H9 (cell line): ENCODE measurements around the gene ELAVL4. TPM values are rescaled to one million over a fixed set of nuclear protein-coding genes. Genes with fewer than 3 reads are reported as not detected.

ENCODE experiments used
- DNase-seq: peaks from one replicate; pipeline ENCODE4 v3.0.0-alpha.2; 2017
- H2AFZ ChIP-seq: one replicate; pipeline ENCODE4 v1.6.1; 2013; ENCODE audit warnings: mild to moderate bottlenecking, low read length, control low read depth, moderate library complexity
- H2AK5ac ChIP-seq: 2 replicates; pipeline ENCODE4 v1.6.1; 2013; ENCODE audit warnings: low read length, control low read depth, mixed read lengths; ENCODE audit not compliant: insufficient read length
- H2BK120ac ChIP-seq: one replicate; pipeline ENCODE4 v1.6.1; 2013; ENCODE audit warnings: low read depth, mild to moderate bottlenecking, low read length, control low read depth, inconsistent platforms; ENCODE audit not compliant: poor library complexity, severe bottlenecking
- H2BK12ac ChIP-seq: 2 replicates; pipeline ENCODE4 v1.6.1; 2013; ENCODE audit warnings: low read length, control low read depth, mixed read lengths, low read depth; ENCODE audit not compliant: insufficient read length
- H2BK15ac ChIP-seq: 2 replicates; pipeline ENCODE4 v1.6.1; 2013; ENCODE audit warnings: low read depth, low read length, control low read depth
- H2BK20ac ChIP-seq: one replicate; pipeline ENCODE4 v1.6.1; 2013; ENCODE audit warnings: low read depth, mild to moderate bottlenecking, low read length, control low read depth, inconsistent platforms; ENCODE audit not compliant: poor library complexity, severe bottlenecking
- H2BK5ac ChIP-seq: 2 replicates; pipeline ENCODE4 v1.6.1; 2013; ENCODE audit warnings: low read length, control low read depth, mixed read lengths; ENCODE audit not compliant: insufficient read length
- H3K14ac ChIP-seq: 2 replicates; pipeline ENCODE4 v1.6.1; 2013; ENCODE audit warnings: low read length, control low read depth; ENCODE audit not compliant: insufficient read depth
- H3K18ac ChIP-seq: 2 replicates; pipeline ENCODE4 v1.6.1; 2013; ENCODE audit warnings: low read depth, mild to moderate bottlenecking, mixed read lengths, low read length, control low read depth; ENCODE audit not compliant: insufficient read length
- H3K23ac ChIP-seq: 2 replicates; pipeline ENCODE4 v1.6.1; 2013; ENCODE audit warnings: low read length, control low read depth, mixed read lengths, low read depth; ENCODE audit not compliant: insufficient read length
- H3K23me2 ChIP-seq: 2 replicates; pipeline ENCODE4 v1.6.1; 2013; ENCODE audit warnings: low read depth, mild to moderate bottlenecking, mixed read lengths, low read length, control low read depth; ENCODE audit not compliant: insufficient read length, poor library complexity, severe bottlenecking
- H3K27ac ChIP-seq: 2 replicates; pipeline ENCODE4 v1.5.1; 2013; ENCODE audit warnings: low read length, control low read depth, mixed read lengths, low read depth; ENCODE audit not compliant: insufficient read length
- H3K27me3 ChIP-seq: 2 replicates; pipeline ENCODE4 v1.6.1; 2013; ENCODE audit warnings: low read length, control low read depth, inconsistent platforms; ENCODE audit not compliant: insufficient read depth
- H3K4ac ChIP-seq: 2 replicates; pipeline ENCODE4 v1.6.1; 2013; ENCODE audit warnings: low read depth, mild to moderate bottlenecking, control low read depth, inconsistent platforms, low read length, moderate library complexity
- H3K4me1 ChIP-seq: 2 replicates; pipeline ENCODE4 v1.6.1; 2013; ENCODE audit warnings: low read length, control low read depth, inconsistent platforms; ENCODE audit not compliant: insufficient read depth
- H3K4me2 ChIP-seq: 2 replicates; pipeline ENCODE4 v1.6.1; 2013; ENCODE audit warnings: low read length, control low read depth, mixed read lengths; ENCODE audit not compliant: insufficient read length, insufficient read depth
- H3K56ac ChIP-seq: 2 replicates; pipeline ENCODE4 v1.6.1; 2013; ENCODE audit warnings: low read depth, mild to moderate bottlenecking, mixed read lengths, low read length, control low read depth; ENCODE audit not compliant: insufficient read length
- H3K79me1 ChIP-seq: 2 replicates; pipeline ENCODE4 v1.6.1; 2013; ENCODE audit warnings: low read depth, mild to moderate bottlenecking, moderate library complexity, low read length, control low read depth, inconsistent platforms; ENCODE audit not compliant: insufficient read depth, poor library complexity, severe bottlenecking
- H3K79me2 ChIP-seq: 2 replicates; pipeline ENCODE4 v1.6.1; 2013; ENCODE audit warnings: low read length, control low read depth, inconsistent platforms; ENCODE audit not compliant: insufficient read depth
- H3K9ac ChIP-seq: 2 replicates; pipeline ENCODE4 v1.6.1; 2013; ENCODE audit warnings: low read length, control low read depth, mixed read lengths; ENCODE audit not compliant: insufficient read length; ENCODE audit errors: extremely low read depth
- H3K9me3 ChIP-seq: one replicate; pipeline ENCODE4 v1.6.1; 2013; ENCODE audit warnings: low read depth, low read length, inconsistent platforms; ENCODE audit not compliant: control insufficient read depth
- H3T11ph ChIP-seq: one replicate; pipeline ENCODE4 v1.6.1; 2013; ENCODE audit warnings: mild to moderate bottlenecking, low read length, control low read depth, inconsistent platforms
- H4K20me1 ChIP-seq: one replicate; pipeline ENCODE4 v1.6.1; 2013; ENCODE audit not compliant: control insufficient read depth, insufficient read length, insufficient read depth
- H4K5ac ChIP-seq: 2 replicates; pipeline ENCODE4 v1.6.1; 2013; ENCODE audit warnings: low read depth, mild to moderate bottlenecking, mixed read lengths, low read length, control low read depth; ENCODE audit not compliant: insufficient read length
- H4K8ac ChIP-seq: replicated peaks from 2 replicates; pipeline ENCODE4 v1.6.1; 2013; ENCODE audit warnings: low read length, control low read depth, mixed read lengths, low read depth; ENCODE audit not compliant: insufficient read length
- H4K91ac ChIP-seq: 2 replicates; pipeline ENCODE4 v1.6.1; 2013; ENCODE audit warnings: low read depth, mild to moderate bottlenecking, moderate library complexity, mixed read lengths, low read length, control low read depth; ENCODE audit not compliant: insufficient read length
- H3K27ac Mint-ChIP-seq, 3 experiments: 2 replicates in 2 of 3; 3 replicates in 1 of 3; pipeline ENCODE4 v1.8.0; 2020 to 2021; ENCODE audit warnings: mixed read lengths in 3 of 3, mild to moderate bottlenecking in 1 of 3, moderate library complexity in 1 of 3
- H3K27me3 Mint-ChIP-seq: 2 replicates; pipeline ENCODE4 v1.8.0; 2021; ENCODE audit warnings: low read depth, mild to moderate bottlenecking, moderate library complexity, mixed read lengths
- H3K36me3 Mint-ChIP-seq, 3 experiments: 2 replicates in 2 of 3; 3 replicates in 1 of 3; pipeline ENCODE4 v1.8.0; 2020 to 2021; ENCODE audit warnings: low read depth in 3 of 3, mixed read lengths in 3 of 3; ENCODE audit not compliant: insufficient read depth in 1 of 3
- H3K4me1 Mint-ChIP-seq, 2 experiments: 2 replicates each; pipeline ENCODE4 v1.8.0; 2020; ENCODE audit warnings: mixed read lengths in 2 of 2
- H3K4me3 Mint-ChIP-seq, 2 experiments: 2 replicates in 1 of 2; 3 replicates in 1 of 2; pipeline ENCODE4 v1.8.0; 2020 to 2021; ENCODE audit warnings: mild to moderate bottlenecking in 2 of 2, mixed read lengths in 2 of 2, moderate library complexity in 1 of 2
- H3K9me3 Mint-ChIP-seq, 2 experiments: 2 replicates in 1 of 2; 3 replicates in 1 of 2; pipeline ENCODE4 v1.8.0; 2020; ENCODE audit warnings: mild to moderate bottlenecking in 2 of 2, mixed read lengths in 2 of 2, moderate library complexity in 1 of 2
- CTCF ChIP-seq: fragments of 200-600 bp; sonication (generic); conservative IDR thresholded peaks from 3 replicates; pipeline ENCODE4 v1.8.0; 2021; ENCODE audit warnings: antibody characterized with exemption, mild to moderate bottlenecking
- WGBS: extraction: QIAGEN DNeasy Blood & Tissue Kit; methylation state at CpG from one replicate; pipeline ENCODE4 v1.1.7; 2013; ENCODE audit warnings: missing lambda C conversion rate, low lambda C conversion rate, mixed read lengths; ENCODE audit not compliant: insufficient read length; ENCODE audit errors: extremely low coverage; 5-methylcytosine and 5-hydroxymethylcytosine counted together
- total RNA-seq: library from RNA; stranded (reverse); gene quantifications from 2 replicates; pipeline ENCODE4 v1.2.1, GENCODE V29; 2021

ELAVL4 gene
- total RNA-seq, 1 experiment from 2014 or later = not detected

- no peaks in the 10 kb centered on the region for H3K23me2 ChIP-seq
- TF ChIP-seq CTCF = no peak
- H2BK5ac ChIP-seq = no peak overlapping the region
- no peak overlapping the region for H2BK120ac ChIP-seq
- no peaks in the 10 kb centered on the region for H3K4me1 ChIP-seq
- H3T11ph ChIP-seq = no peak overlapping the region
- peaks cover 37 to 81% of the 10 kb centered on the region in 2 experiments for H3K9me3 Mint-ChIP-seq
- no peak overlapping the region for H3K4me2 ChIP-seq
- H3K4me3 Mint-ChIP-seq = no peak overlapping the region
- H3K18ac ChIP-seq = no peak overlapping the region
- H2BK20ac ChIP-seq = no peak overlapping the region
- H2AK5ac ChIP-seq = no peak overlapping the region
- H2BK12ac ChIP-seq = no peak overlapping the region
- no peak overlapping the region for H3K14ac ChIP-seq
- no peak overlapping the region for H3K4ac ChIP-seq
- no peaks in the 10 kb centered on the region for H3K79me1 ChIP-seq
- no peak overlapping the region for H2BK15ac ChIP-seq
- H3K9me3 ChIP-seq = peaks cover 10% of the 10 kb centered on the region
- no peak overlapping the region for H4K8ac ChIP-seq
- peaks cover 5 to 34% (median 6%) of the 10 kb centered on the region in 3 experiments; a peak in 5 of 7 replicates for H3K36me3 Mint-ChIP-seq
- H3K9ac ChIP-seq = no peak overlapping the region
- DNase-seq = no peak
- no peak overlapping the region for H3K27ac ChIP-seq
- H3K56ac ChIP-seq = no peak overlapping the region
- H3K23ac ChIP-seq = no peak overlapping the region
- no peaks in the 10 kb centered on the region for H3K27me3 ChIP-seq
- no peak overlapping the region for H2AFZ ChIP-seq
- no peaks in the 10 kb centered on the region for H3K4me1 Mint-ChIP-seq
- no peak overlapping the region for H4K5ac ChIP-seq
- no peaks in the 10 kb centered on the region for H3K79me2 ChIP-seq
- no peak overlapping the region for H3K27ac Mint-ChIP-seq
- peaks cover 4% of the 10 kb centered on the region for H3K27me3 Mint-ChIP-seq
- no peaks in the 10 kb centered on the region for H4K20me1 ChIP-seq
- WGBS = no CpG with 5 or more reads among the region's 3 CpGs
- no peak overlapping the region for H4K91ac ChIP-seq
Observed at GRCh38 chr1:50232336-50232735, 123.6 kb downstream of the ELAVL4 start.
